ENCODE data around the gene MLNR. TPM values are rescaled to one million over a fixed set of nuclear protein-coding genes. Genes with fewer than 3 reads are reported as not detected.

MLNR gene
- polyA plus RNA-seq, 1 donor from 2014 or later: not detected

DNA sequence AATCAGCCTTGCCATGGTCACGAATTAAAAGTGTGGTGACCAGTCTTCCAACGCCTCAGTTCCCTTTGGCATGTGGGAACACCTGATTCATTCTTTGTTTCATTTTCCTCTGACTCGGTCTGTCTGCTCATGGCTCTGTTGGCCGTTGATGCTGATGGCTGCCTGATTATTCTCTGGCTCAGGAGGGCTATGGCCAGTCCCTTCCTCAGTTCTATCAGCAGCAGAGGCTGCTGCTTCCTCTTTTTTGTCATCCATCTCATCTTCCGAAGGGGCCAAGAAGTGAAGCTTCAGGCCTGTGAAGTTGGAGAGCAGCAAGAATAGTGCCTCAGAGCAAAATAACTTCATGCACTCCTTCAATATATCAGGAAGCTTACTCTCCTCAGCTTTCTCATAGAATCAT, 9.5 kb upstream of the MLNR start:
- Histone ChIP-seq H4K20me1 (ENCODE audit: insufficient read depth) (no peaks in the 10 kb centered on the region), H3K9me2 (ENCODE audit: insufficient read depth, low read length) (no peaks in the 10 kb centered on the region), H3K9ac (ENCODE audit: low read length) (no peak overlapping the region), H3K36me3 (ENCODE audit: insufficient read depth, low read length) (peaks cover 15% of the 10 kb centered on the region), H3K4me3 (ENCODE audit: low read length) (no peak overlapping the region), H3K27ac (ENCODE audit: low read length) (no peak overlapping the region), H3K9me3 (ENCODE audit: low read length) (no peaks in the 10 kb centered on the region), H3F3A (ENCODE audit: insufficient read depth, low read length, poor library complexity, severe bottlenecking) (no peaks in the 10 kb centered on the region), H2AFZ (ENCODE audit: low read depth, low read length) (no peak overlapping the region), H3K4me2 (ENCODE audit: low read length) (no peak overlapping the region), H3K79me2 (replicated peaks; ENCODE audit: insufficient read depth, low read length) (no peaks in the 10 kb centered on the region), H3K27me3 (ENCODE audit: insufficient read depth, low read depth, low read length) (no peaks in the 10 kb centered on the region)
- TF ChIP-seq POLR2AphosphoS5 (IDR thresholded peaks at IDR 0.05) (no peak), EZH2 (IDR thresholded peaks at IDR 0.05; ENCODE audit: borderline replicate concordance, insufficient read depth, low read length, poor library complexity, severe bottlenecking) (no peak), RAD21 (conservative IDR thresholded peaks at IDR 0.05) (no peak), TAF1 (IDR thresholded peaks at IDR 0.05; ENCODE audit: low read depth) (no peak), MXI1 (conservative IDR thresholded peaks at IDR 0.05; ENCODE audit: poor library complexity, severe bottlenecking) (no peak), SMC3 (conservative IDR thresholded peaks at IDR 0.05; ENCODE audit: poor library complexity) (no peak), EP300 (conservative IDR thresholded peaks at IDR 0.05; ENCODE audit: poor library complexity, severe bottlenecking) (no peak)
- TF ChIP-seq, protein P1, sequence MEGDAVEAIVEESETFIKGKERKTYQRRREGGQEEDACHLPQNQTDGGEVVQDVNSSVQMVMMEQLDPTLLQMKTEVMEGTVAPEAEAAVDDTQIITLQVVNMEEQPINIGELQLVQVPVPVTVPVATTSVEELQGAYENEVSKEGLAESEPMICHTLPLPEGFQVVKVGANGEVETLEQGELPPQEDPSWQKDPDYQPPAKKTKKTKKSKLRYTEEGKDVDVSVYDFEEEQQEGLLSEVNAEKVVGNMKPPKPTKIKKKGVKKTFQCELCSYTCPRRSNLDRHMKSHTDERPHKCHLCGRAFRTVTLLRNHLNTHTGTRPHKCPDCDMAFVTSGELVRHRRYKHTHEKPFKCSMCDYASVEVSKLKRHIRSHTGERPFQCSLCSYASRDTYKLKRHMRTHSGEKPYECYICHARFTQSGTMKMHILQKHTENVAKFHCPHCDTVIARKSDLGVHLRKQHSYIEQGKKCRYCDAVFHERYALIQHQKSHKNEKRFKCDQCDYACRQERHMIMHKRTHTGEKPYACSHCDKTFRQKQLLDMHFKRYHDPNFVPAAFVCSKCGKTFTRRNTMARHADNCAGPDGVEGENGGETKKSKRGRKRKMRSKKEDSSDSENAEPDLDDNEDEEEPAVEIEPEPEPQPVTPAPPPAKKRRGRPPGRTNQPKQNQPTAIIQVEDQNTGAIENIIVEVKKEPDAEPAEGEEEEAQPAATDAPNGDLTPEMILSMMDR (IDR thresholded peaks at IDR 0.05; ENCODE audit: poor library complexity, severe bottlenecking): no peak
- TF ChIP-seq, protein P2, sequence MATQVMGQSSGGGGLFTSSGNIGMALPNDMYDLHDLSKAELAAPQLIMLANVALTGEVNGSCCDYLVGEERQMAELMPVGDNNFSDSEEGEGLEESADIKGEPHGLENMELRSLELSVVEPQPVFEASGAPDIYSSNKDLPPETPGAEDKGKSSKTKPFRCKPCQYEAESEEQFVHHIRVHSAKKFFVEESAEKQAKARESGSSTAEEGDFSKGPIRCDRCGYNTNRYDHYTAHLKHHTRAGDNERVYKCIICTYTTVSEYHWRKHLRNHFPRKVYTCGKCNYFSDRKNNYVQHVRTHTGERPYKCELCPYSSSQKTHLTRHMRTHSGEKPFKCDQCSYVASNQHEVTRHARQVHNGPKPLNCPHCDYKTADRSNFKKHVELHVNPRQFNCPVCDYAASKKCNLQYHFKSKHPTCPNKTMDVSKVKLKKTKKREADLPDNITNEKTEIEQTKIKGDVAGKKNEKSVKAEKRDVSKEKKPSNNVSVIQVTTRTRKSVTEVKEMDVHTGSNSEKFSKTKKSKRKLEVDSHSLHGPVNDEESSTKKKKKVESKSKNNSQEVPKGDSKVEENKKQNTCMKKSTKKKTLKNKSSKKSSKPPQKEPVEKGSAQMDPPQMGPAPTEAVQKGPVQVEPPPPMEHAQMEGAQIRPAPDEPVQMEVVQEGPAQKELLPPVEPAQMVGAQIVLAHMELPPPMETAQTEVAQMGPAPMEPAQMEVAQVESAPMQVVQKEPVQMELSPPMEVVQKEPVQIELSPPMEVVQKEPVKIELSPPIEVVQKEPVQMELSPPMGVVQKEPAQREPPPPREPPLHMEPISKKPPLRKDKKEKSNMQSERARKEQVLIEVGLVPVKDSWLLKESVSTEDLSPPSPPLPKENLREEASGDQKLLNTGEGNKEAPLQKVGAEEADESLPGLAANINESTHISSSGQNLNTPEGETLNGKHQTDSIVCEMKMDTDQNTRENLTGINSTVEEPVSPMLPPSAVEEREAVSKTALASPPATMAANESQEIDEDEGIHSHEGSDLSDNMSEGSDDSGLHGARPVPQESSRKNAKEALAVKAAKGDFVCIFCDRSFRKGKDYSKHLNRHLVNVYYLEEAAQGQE (IDR thresholded peaks at IDR 0.05; ENCODE audit: borderline replicate concordance): no peak

DNA sequence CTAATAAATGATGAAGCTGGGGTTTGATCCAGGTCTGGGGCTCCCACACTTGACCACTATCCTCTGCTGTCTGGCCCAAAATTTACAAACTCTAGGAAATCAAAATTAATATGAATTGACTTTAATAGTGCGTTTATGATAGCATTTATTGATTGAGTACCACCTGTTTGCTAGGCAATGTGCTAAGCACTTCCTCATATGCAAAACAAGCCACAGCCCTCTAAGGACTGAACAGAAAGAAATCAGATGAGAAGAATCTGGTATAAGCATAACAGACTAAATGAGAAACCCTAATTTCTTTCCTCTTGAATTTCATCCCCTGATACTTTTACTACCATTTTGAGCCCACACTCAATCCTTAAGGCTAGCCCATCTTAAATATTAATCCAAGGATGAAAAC, 6.6 kb upstream of the MLNR start:
- Histone ChIP-seq H3K9ac (ENCODE audit: low read length) (no peak overlapping the region), H3K4me3 (ENCODE audit: low read length) (no peak overlapping the region), H3F3A (ENCODE audit: insufficient read depth, low read length, poor library complexity, severe bottlenecking) (no peaks in the 10 kb centered on the region), H3K36me3 (ENCODE audit: insufficient read depth, low read length) (no peaks in the 10 kb centered on the region), H3K9me2 (ENCODE audit: insufficient read depth, low read length) (no peaks in the 10 kb centered on the region), H2AFZ (ENCODE audit: low read depth, low read length) (no peak overlapping the region), H4K20me1 (ENCODE audit: insufficient read depth) (no peaks in the 10 kb centered on the region), H3K4me2 (ENCODE audit: low read length) (no peak overlapping the region), H3K27me3 (ENCODE audit: insufficient read depth, low read depth, low read length) (peaks cover 17% of the 10 kb centered on the region), H3K27ac (ENCODE audit: low read length) (no peak overlapping the region), H3K9me3 (ENCODE audit: low read length) (no peaks in the 10 kb centered on the region), H3K79me2 (replicated peaks; ENCODE audit: insufficient read depth, low read length) (no peaks in the 10 kb centered on the region)
- TF ChIP-seq MXI1 (conservative IDR thresholded peaks at IDR 0.05; ENCODE audit: poor library complexity, severe bottlenecking) (no peak), TAF1 (IDR thresholded peaks at IDR 0.05; ENCODE audit: low read depth) (no peak), EP300 (conservative IDR thresholded peaks at IDR 0.05; ENCODE audit: poor library complexity, severe bottlenecking) (no peak), RAD21 (conservative IDR thresholded peaks at IDR 0.05) (no peak), SMC3 (conservative IDR thresholded peaks at IDR 0.05; ENCODE audit: poor library complexity) (no peak), EZH2 (IDR thresholded peaks at IDR 0.05; ENCODE audit: borderline replicate concordance, insufficient read depth, low read length, poor library complexity, severe bottlenecking) (no peak), POLR2AphosphoS5 (IDR thresholded peaks at IDR 0.05) (no peak)
- TF ChIP-seq, protein P2 (IDR thresholded peaks at IDR 0.05; ENCODE audit: borderline replicate concordance): no peak
- TF ChIP-seq, protein P1 (IDR thresholded peaks at IDR 0.05; ENCODE audit: poor library complexity, severe bottlenecking): no peak

Measured in neural cell (in vitro differentiated cells).